ENCODE data around the gene TTC12. TPM values are rescaled to one million over a fixed set of nuclear protein-coding genes. Genes with fewer than 3 reads are reported as not detected.
A peak's percentile ranks its signal among the peaks of the same experiment; 100 is the strongest.
"Not testable (repeated sequence)": the region's sequence is repeated elsewhere in the genome, so short reads cannot be mapped to it uniquely, and the experiment has no call there.

TTC12 gene
- total RNA-seq, 1 donor from 2014 or later = 28.3 TPM

- DNase-seq (ENCODE audit: low spot score) = no peak
These were observed 28.4 kb upstream of the TTC12 start for GRCh38 chr11:113286009-113286408.

GRCh38 chr11:113286509-113287497 is 27.6 kb upstream of the TTC12 start:
- DNase-seq (ENCODE audit: low spot score) = no peak

- no peak for DNase-seq (ENCODE audit: low spot score)
These were observed 26.6 kb upstream of the TTC12 start for GRCh38 chr11:113287801-113288200.

GRCh38 chr11:113288286-113288863 is 26.0 kb upstream of the TTC12 start:
- no peak for DNase-seq (ENCODE audit: low spot score)

GRCh38 chr11:113289431-113290187 is 24.8 kb upstream of the TTC12 start:
- DNase-seq (ENCODE audit: low spot score) = peak; percentile 47

- no peak for DNase-seq (ENCODE audit: low spot score)
These were observed 20.4 kb upstream of the TTC12 start for GRCh38 chr11:113293936-113294335.

GRCh38 chr11:113295993-113296392 is 18.4 kb upstream of the TTC12 start:
- no peak for DNase-seq (ENCODE audit: low spot score)

- no peak for DNase-seq (ENCODE audit: low spot score)
These were observed 17.8 kb upstream of the TTC12 start for GRCh38 chr11:113296447-113297205.

- not testable (repeated sequence) for DNase-seq (ENCODE audit: low spot score)
These were observed 15.9 kb upstream of the TTC12 start for GRCh38 chr11:113298496-113298895.

GRCh38 chr11:113304916-113305315 is 9.5 kb upstream of the TTC12 start:
- no peak for DNase-seq (ENCODE audit: low spot score)

- DNase-seq (ENCODE audit: low spot score) = peak; percentile 79
These were observed 8.7 kb upstream of the TTC12 start for GRCh38 chr11:113305440-113306336.

GRCh38 chr11:113308601-113309000 is 5.8 kb upstream of the TTC12 start:
- no peak for DNase-seq (ENCODE audit: low spot score)

- DNase-seq (ENCODE audit: low spot score) = no peak
These were observed 2.8 kb upstream of the TTC12 start for GRCh38 chr11:113311536-113311935.

- DNase-seq (ENCODE audit: low spot score) = no peak
These were observed 782 bp upstream of the TTC12 start for GRCh38 chr11:113313601-113314000.

- no peak for DNase-seq (ENCODE audit: low spot score)
These were observed 356 bp upstream of the TTC12 start for GRCh38 chr11:113314065-113314388.

- no peak for DNase-seq (ENCODE audit: low spot score)
These were observed 1.4 kb downstream of the TTC12 start for GRCh38 chr11:113315811-113316210.

- no peak for DNase-seq (ENCODE audit: low spot score)
These were observed 1.9 kb downstream of the TTC12 start for GRCh38 chr11:113316256-113316655.

GRCh38 chr11:113317339-113317738 is 3.0 kb downstream of the TTC12 start:
- DNase-seq (ENCODE audit: low spot score) = no peak

- DNase-seq (ENCODE audit: low spot score) = no peak
These were observed 4.7 kb downstream of the TTC12 start for GRCh38 chr11:113319085-113319484.

- DNase-seq (ENCODE audit: low spot score) = no peak
These were observed 7.8 kb downstream of the TTC12 start for GRCh38 chr11:113322158-113322557.

GRCh38 chr11:113324250-113324649 is 9.9 kb downstream of the TTC12 start:
- no peak for DNase-seq (ENCODE audit: low spot score)

All from mucosa of gallbladder (tissue), 1 donor.